Progenitor cell of endocrine pancreas (in vitro differentiated cells): ENCODE data around the gene RAP1B. TPM values are rescaled to one million over a fixed set of nuclear protein-coding genes. Genes with fewer than 3 reads are reported as not detected.
A peak's percentile ranks its signal among the peaks of the same experiment; 100 is the strongest.

Source experiments
- DNase-seq: peaks from one replicate; pipeline ENCODE4 v3.0.0; 2021; ENCODE audit warnings: low spot score; ENCODE audit not compliant: unreplicated experiment
- H3K27ac Mint-ChIP-seq: 2 replicates; pipeline ENCODE4 v1.8.0; 2021; ENCODE audit warnings: mild to moderate bottlenecking, moderate library complexity, mixed read lengths
- H3K27me3 Mint-ChIP-seq: 2 replicates; pipeline ENCODE4 v1.8.0; 2021; ENCODE audit warnings: mixed read lengths
- H3K36me3 Mint-ChIP-seq: 2 replicates; pipeline ENCODE4 v1.8.0; 2022; ENCODE audit warnings: mixed read lengths; ENCODE audit not compliant: insufficient read depth
- H3K4me1 Mint-ChIP-seq: 2 replicates; pipeline ENCODE4 v1.8.0; 2021; ENCODE audit warnings: low read depth, mixed read lengths
- H3K4me3 Mint-ChIP-seq: 2 replicates; pipeline ENCODE4 v1.8.0; 2021; ENCODE audit warnings: low read depth, mild to moderate bottlenecking, moderate library complexity, mixed read lengths
- H3K9me3 Mint-ChIP-seq: 2 replicates; pipeline ENCODE4 v1.8.0; 2021; ENCODE audit warnings: low read depth, mixed read lengths
- total RNA-seq: library from RNA; stranded (reverse); gene quantifications from 2 replicates; pipeline ENCODE4 v1.2.1, GENCODE V29; 2021
- TF ChIP-seq, protein P1 (sequence below): fragments of 200-600 bp; sonication (generic); IDR thresholded peaks from one replicate; pipeline ENCODE4 v1.5.0; 2021; ENCODE audit warnings: antibody characterized with exemption, mild to moderate bottlenecking; ENCODE audit not compliant: unreplicated experiment

RAP1B gene
- total RNA-seq, 1 donor from 2014 or later = 83.6 TPM

DNA sequence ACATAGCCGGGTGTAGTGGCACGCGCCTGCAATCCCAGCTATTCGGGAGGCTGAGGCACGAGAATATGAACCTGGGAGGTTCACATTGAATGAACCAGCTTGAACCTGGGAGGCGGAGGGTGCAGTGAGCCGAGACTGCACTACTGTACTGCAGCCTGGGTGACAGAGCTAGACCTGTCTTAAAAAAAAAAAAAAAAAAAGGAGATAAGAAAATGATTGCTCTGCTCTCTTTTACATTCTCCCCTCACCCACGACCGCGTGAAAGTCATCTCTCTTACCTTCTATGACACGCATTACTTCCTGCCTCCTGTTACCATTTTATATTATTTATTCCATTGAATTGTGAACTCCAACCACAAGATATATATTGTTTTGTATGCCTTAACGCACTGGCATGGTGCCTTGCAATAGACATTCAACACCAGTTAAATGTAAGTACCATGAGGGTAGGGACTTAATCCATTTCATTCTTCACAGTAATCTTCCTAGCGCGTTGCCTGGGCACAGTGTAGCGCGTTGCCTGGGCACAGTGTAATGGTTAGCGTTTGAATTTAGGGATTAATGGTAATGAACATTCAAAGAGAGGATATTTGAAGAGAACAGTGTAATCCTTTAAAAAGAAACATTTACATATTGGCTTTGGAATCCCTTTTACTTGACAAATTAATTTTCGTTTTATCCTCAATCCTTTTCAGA is 2.7 kb downstream of the RAP1B start:
- no peak for DNase-seq
- Mint-ChIP-seq H3K9me3 (no peaks in the 10 kb centered on the region), H3K36me3 (peaks cover 7% of the 10 kb centered on the region), H3K27ac (peak overlapping the region; percentile 84), H3K4me3 (peak overlapping the region; percentile 92), H3K27me3 (no peaks in the 10 kb centered on the region), H3K4me1 (peaks cover 35% of the 10 kb centered on the region)
- TF ChIP-seq, protein P1, sequence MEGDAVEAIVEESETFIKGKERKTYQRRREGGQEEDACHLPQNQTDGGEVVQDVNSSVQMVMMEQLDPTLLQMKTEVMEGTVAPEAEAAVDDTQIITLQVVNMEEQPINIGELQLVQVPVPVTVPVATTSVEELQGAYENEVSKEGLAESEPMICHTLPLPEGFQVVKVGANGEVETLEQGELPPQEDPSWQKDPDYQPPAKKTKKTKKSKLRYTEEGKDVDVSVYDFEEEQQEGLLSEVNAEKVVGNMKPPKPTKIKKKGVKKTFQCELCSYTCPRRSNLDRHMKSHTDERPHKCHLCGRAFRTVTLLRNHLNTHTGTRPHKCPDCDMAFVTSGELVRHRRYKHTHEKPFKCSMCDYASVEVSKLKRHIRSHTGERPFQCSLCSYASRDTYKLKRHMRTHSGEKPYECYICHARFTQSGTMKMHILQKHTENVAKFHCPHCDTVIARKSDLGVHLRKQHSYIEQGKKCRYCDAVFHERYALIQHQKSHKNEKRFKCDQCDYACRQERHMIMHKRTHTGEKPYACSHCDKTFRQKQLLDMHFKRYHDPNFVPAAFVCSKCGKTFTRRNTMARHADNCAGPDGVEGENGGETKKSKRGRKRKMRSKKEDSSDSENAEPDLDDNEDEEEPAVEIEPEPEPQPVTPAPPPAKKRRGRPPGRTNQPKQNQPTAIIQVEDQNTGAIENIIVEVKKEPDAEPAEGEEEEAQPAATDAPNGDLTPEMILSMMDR = no peak

DNA sequence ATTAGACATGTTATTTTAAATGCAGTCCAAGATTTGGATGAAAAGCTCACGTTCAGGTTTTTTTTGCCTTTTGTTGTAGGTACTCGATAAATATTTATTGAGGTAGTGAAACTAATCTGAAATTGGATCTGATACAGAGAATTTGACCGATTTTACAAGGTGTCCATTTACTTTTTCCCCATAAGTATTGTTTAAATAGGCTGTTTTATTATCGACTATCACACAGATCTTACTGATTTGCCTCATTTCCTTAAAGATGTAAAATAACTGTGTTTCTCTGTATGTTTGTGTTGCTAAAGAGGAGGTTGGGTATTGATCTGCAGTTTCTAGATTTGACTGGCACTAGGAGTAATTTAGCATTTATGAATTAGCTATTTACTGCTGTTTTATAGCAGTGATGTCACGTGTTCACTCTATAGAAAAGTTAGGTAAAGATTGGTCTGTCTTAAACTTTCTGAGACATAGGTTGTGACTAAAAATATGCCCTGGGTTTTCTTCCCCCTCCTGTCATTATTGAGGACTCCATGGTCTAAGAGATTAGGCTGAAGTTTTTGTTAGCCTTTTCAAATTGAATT is 3.5 kb downstream of the RAP1B start:
- TF ChIP-seq, protein P1 = no peak
- Mint-ChIP-seq H3K27ac (peak overlapping the region; percentile 30), H3K27me3 (no peaks in the 10 kb centered on the region), H3K4me1 (peaks cover 35% of the 10 kb centered on the region), H3K4me3 (no peak overlapping the region), H3K9me3 (no peaks in the 10 kb centered on the region), H3K36me3 (peaks cover 7% of the 10 kb centered on the region)
- DNase-seq = no peak

DNA sequence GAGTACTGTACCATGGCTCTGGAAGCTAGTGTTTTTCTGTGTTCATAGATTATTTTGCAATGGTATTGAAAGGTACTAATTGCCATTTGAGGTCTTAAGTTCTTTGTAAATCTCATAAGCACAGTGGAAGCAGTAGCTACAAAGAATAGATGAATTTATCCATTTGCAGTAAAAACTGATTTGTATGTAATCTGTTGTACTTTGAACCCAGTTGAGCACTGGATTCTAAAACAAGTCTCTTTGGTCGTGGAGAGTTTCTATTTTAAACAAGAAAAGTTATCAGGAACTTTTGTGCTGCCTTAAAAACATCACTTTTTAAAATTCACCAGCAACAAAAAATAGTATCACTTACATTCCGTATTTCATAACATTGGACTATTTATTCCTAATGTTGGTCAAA is 4.1 kb downstream of the RAP1B start:
- Mint-ChIP-seq H3K27me3 (no peaks in the 10 kb centered on the region), H3K4me3 (no peak overlapping the region), H3K36me3 (peaks cover 7% of the 10 kb centered on the region), H3K9me3 (no peaks in the 10 kb centered on the region), H3K4me1 (peaks cover 35% of the 10 kb centered on the region), H3K27ac (peak overlapping the region; percentile 30)
- no peak for DNase-seq
- TF ChIP-seq, protein P1 = no peak

DNA sequence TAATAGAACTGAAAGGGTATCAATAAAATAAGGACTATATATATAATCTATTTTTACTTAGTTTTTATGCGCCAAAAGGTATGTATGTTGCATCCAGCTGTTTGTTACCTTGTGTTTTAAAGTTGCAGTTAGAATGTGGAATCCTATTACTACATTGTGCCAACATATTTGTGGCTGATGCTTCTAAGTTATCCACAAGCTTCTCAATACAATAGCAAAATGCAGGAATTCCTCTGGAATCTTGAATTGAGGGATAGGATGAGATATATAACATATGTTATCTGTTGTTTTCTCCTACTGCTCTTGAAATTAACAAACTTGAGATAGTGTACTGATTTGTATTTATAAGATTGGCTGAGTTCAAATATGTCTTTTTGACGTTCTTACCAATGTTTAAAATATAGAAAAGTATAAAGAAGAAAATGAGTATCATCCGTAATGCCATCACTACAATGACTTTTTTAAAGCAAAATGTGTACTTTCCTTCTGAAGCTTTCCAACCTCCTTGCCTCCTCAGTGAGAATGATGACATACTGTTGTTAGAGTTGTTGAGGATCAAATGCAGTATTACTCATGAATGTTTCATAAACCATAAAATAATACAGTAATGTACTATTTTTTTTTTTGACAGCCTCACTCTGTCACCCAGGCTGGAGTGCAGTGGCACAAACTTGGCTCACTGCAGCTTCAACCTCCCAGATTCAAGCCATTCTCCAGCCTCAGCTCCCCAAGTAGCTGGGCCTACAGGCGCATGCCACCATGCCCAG is 6.6 kb downstream of the RAP1B start:
- no peak overlapping the region for H3K4me3 Mint-ChIP-seq
- DNase-seq = no peak
- H3K27ac Mint-ChIP-seq = no peak overlapping the region
- H3K36me3 Mint-ChIP-seq = peaks cover 7% of the 10 kb centered on the region
- peaks cover 43% of the 10 kb centered on the region for H3K4me1 Mint-ChIP-seq
- H3K27me3 Mint-ChIP-seq = no peaks in the 10 kb centered on the region
- H3K9me3 Mint-ChIP-seq = no peaks in the 10 kb centered on the region
- TF ChIP-seq, protein P1 = no peak

DNA sequence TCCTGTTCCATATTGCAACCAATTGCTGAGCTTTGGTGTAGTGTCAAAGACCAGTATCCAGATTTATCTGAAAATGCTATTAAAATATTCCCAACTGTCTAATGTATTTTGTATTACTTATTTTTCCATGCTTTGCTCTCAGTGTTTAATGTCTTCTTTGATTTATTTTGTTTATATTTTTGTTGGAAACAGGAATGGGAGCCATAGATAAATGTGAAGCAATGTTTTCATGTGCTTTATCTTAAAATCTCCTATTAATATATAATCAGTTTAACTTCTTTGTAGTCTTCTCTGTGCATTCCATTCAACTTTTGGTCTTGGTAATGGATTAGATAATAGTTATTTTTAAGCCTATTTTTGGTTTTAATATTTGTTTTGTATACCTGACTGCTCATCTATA is 8.8 kb downstream of the RAP1B start:
- DNase-seq = no peak
- H3K27me3 Mint-ChIP-seq = no peaks in the 10 kb centered on the region
- H3K4me1 Mint-ChIP-seq = peaks cover 29% of the 10 kb centered on the region
- no peak overlapping the region for H3K27ac Mint-ChIP-seq
- no peak overlapping the region for H3K4me3 Mint-ChIP-seq
- TF ChIP-seq, protein P1 = no peak
- H3K36me3 Mint-ChIP-seq = peaks cover 3% of the 10 kb centered on the region
- no peaks in the 10 kb centered on the region for H3K9me3 Mint-ChIP-seq
